ENCODE results near the gene APOC1.

The APOC1 gene

GRCh38 chr19:44955505-44956439, 41.4 kb downstream of the APOC1 start:
- no peak for DNase-seq (ENCODE audit: low spot score)

- no peak for DNase-seq (ENCODE audit: low spot score)
Measured at GRCh38 chr19:44957526-44957925, 43.1 kb downstream of the APOC1 start.

- DNase-seq (ENCODE audit: low spot score), result no peak
Measured at GRCh38 chr19:44958090-44958489, 43.7 kb downstream of the APOC1 start.

GRCh38 chr19:44959691-44960090, 45.3 kb downstream of the APOC1 start:
- DNase-seq (ENCODE audit: low spot score), result no peak

GRCh38 chr19:44960906-44961728, 46.7 kb downstream of the APOC1 start:
- no peak for DNase-seq (ENCODE audit: low spot score)

- no peak for DNase-seq (ENCODE audit: low spot score)
Measured at GRCh38 chr19:44961821-44962220, 47.4 kb downstream of the APOC1 start.

- DNase-seq (ENCODE audit: low spot score), result no peak
Measured at GRCh38 chr19:44968118-44968517, 53.7 kb downstream of the APOC1 start.

- no peak for DNase-seq (ENCODE audit: low spot score)
Measured at GRCh38 chr19:44968670-44969069, 54.3 kb downstream of the APOC1 start.

Data from AG08396 (cell line).